OCI-LY3 (cell line): ENCODE measurements around the gene ATP1A1.

Experiments
- H2AFZ ChIP-seq: fragments of 200-600, 300-600 bp; shearing (Covaris generic); 2 replicates; pipeline ENCODE4 v1.6.0; 2014; ENCODE audit warnings: antibody characterized with exemption, low read depth, low read length
- H3K27ac ChIP-seq: fragments of 200-600, 300-600 bp; sonication (generic); 2 replicates; pipeline ENCODE4 v1.5.1; 2014; ENCODE audit warnings: mild to moderate bottlenecking, low read length, moderate library complexity, mixed read lengths
- H3K27me3 ChIP-seq: fragments of 200-600, 300-600 bp; sonication (generic); 2 replicates; pipeline ENCODE4 v1.6.1; 2014; ENCODE audit warnings: low read depth, low read length, mixed read lengths
- H3K36me3 ChIP-seq: fragments of 200-600, 300-600 bp; sonication (generic); replicated peaks from 2 replicates; pipeline ENCODE3; 2014; ENCODE audit warnings: low read depth, low read length, mixed read lengths
- H3K4me1 ChIP-seq: fragments of 300-600, 200-600 bp; sonication (generic); 2 replicates; pipeline ENCODE4 v1.6.1; 2014; ENCODE audit warnings: low read length, mixed read lengths
- H3K4me2 ChIP-seq: fragments of 200-600, 300-600 bp; sonication (generic); 2 replicates; pipeline ENCODE4 v1.6.1; 2014; ENCODE audit warnings: low read length, mixed read lengths
- H3K4me3 ChIP-seq: fragments of 300-600, 200-600 bp; sonication (generic); 2 replicates; pipeline ENCODE4 v1.5.1; 2014; ENCODE audit warnings: antibody characterized with exemption, mild to moderate bottlenecking, low read length, moderate library complexity
- H3K79me2 ChIP-seq: fragments of 300-600, 200-600 bp; shearing (Covaris generic); 2 replicates; pipeline ENCODE4 v1.6.1; 2014; ENCODE audit warnings: mild to moderate bottlenecking, low read length, mixed read lengths
- H3K9ac ChIP-seq: fragments of 300-600, 200-600 bp; shearing (Covaris generic); 2 replicates; pipeline ENCODE4 v1.6.0; 2014; ENCODE audit warnings: mild to moderate bottlenecking, low read length, moderate library complexity
- H3K9me3 ChIP-seq: fragments of 200-600, 300-600 bp; shearing (Covaris generic); 2 replicates; pipeline ENCODE4 v1.6.1; 2014; ENCODE audit warnings: low read length, mixed read lengths; ENCODE audit not compliant: insufficient read depth
- H4K20me1 ChIP-seq: fragments of 200-600, 300-600 bp; sonication (generic); 2 replicates; pipeline ENCODE4 v1.6.1; 2016; ENCODE audit warnings: low read length, mixed read lengths; ENCODE audit not compliant: insufficient read depth
- CTCF ChIP-seq: fragments of 200-600, 300-600 bp; sonication (generic); IDR thresholded peaks from 2 replicates; pipeline ENCODE4 v1.5.1; 2014; ENCODE audit warnings: antibody characterized with exemption, low read length, low read depth
- EZH2phosphoT487 ChIP-seq: fragments of 200-600 bp; shearing (Covaris generic); IDR thresholded peaks from 2 replicates; pipeline ENCODE4 v1.6.1; 2018; ENCODE audit warnings: antibody characterized with exemption, mixed run types, low read depth

ATP1A1 gene

GRCh38 chr1:116403496-116404136 lies 30.6 kb downstream of the ATP1A1 start:
- no peak overlapping the region for H2AFZ ChIP-seq
- no peaks in the 10 kb centered on the region for H4K20me1 ChIP-seq
- no peak overlapping the region for H3K27ac ChIP-seq
- no peaks in the 10 kb centered on the region for H3K4me1 ChIP-seq
- peaks cover 77% of the 10 kb centered on the region for H3K36me3 ChIP-seq
- H3K27me3 ChIP-seq = no peaks in the 10 kb centered on the region
- TF ChIP-seq CTCF (no peak), EZH2phosphoT487 (no peak)
- H3K79me2 ChIP-seq = no peaks in the 10 kb centered on the region
- no peak overlapping the region for H3K4me3 ChIP-seq
- no peaks in the 10 kb centered on the region for H3K9me3 ChIP-seq
- H3K9ac ChIP-seq = no peak overlapping the region
- H3K4me2 ChIP-seq = no peak overlapping the region

- H2AFZ ChIP-seq = no peak overlapping the region
- no peak for TF ChIP-seq EZH2phosphoT487
- no peak for TF ChIP-seq CTCF
- no peaks in the 10 kb centered on the region for H4K20me1 ChIP-seq
- no peak overlapping the region for H3K9ac ChIP-seq
- H3K4me1 ChIP-seq = no peaks in the 10 kb centered on the region
- no peaks in the 10 kb centered on the region for H3K27me3 ChIP-seq
- H3K9me3 ChIP-seq = no peaks in the 10 kb centered on the region
- H3K27ac ChIP-seq = no peak overlapping the region
- peaks cover 66% of the 10 kb centered on the region for H3K36me3 ChIP-seq
- no peaks in the 10 kb centered on the region for H3K79me2 ChIP-seq
- H3K4me3 ChIP-seq = no peak overlapping the region
- H3K4me2 ChIP-seq = no peak overlapping the region
Measured at GRCh38 chr1:116404699-116405098, 31.7 kb downstream of the ATP1A1 start.

DNA sequence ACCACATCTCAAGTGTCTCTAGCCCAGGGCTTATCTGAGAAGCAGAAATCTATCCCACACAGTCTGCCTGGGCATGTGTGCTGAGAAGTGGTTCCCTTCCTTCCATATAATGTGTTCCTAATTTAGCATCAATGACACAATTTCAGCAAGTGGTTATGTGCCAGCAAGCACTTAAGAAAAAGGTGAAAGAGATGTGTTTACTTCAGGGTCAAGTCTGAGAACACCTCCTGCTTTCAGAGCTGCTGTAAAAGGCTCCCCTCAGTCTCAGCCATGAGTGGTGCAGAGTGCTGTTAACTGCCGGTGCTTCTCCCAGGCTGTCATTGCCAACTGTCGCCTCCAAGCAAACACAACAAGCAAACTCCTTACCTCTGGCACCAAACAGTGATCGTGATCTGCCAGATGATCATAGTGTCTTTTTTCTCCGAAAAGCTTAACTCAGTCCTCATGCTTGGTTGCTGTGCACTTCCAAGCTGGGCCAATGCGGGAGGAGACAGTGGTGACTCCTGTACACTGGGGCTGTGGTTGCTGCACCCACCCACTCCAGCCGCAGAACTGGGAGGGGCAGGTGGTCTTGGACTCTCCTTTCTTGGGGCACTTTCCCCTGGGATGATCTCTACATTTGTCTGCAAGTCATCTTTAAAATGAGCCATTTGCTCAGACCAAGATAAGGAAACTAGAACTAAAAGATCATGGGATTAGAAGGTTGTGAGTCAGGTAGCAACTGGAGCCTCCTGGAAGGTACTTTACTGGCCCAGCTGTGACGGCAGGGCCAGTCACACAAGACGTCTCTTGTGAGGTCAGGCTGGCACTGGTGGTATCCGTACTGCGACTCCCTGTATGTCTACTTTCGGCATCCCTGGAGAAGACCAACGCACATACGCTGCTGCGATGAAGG lies 32.4 kb downstream of the ATP1A1 start:
- Histone ChIP-seq H3K9me3 (no peaks in the 10 kb centered on the region), H3K9ac (no peak overlapping the region), H3K36me3 (peaks cover 58% of the 10 kb centered on the region), H4K20me1 (no peaks in the 10 kb centered on the region), H3K4me3 (no peak overlapping the region), H3K79me2 (no peaks in the 10 kb centered on the region), H3K4me1 (no peaks in the 10 kb centered on the region), H3K27ac (no peak overlapping the region), H3K4me2 (no peak overlapping the region), H2AFZ (no peak overlapping the region), H3K27me3 (no peaks in the 10 kb centered on the region)
- TF ChIP-seq CTCF (no peak), EZH2phosphoT487 (no peak)

DNA sequence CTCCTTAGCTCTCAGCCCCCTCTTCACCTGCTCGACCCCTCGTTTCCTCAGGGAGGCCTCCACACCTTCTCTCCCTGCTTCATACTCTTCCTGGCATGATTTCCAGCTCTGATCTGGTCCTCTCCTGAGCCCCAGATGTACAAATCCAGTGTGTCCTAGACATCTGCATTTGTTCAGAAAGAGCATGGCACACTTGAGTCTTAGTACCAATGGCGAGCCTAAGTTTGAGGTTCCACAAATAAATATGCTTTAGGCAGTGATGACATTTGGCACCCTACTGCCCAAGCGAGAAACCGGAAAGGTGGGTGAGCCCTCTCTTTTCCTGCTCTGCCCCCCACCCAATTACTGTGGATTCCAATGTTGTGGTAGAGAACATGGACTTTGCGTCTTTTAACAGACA lies 34.0 kb downstream of the ATP1A1 start:
- H3K4me1 ChIP-seq = no peaks in the 10 kb centered on the region
- no peak overlapping the region for H2AFZ ChIP-seq
- H3K27ac ChIP-seq = no peak overlapping the region
- no peak for TF ChIP-seq CTCF
- no peak for TF ChIP-seq EZH2phosphoT487
- H3K9ac ChIP-seq = no peak overlapping the region
- no peaks in the 10 kb centered on the region for H4K20me1 ChIP-seq
- H3K79me2 ChIP-seq = no peaks in the 10 kb centered on the region
- H3K27me3 ChIP-seq = no peaks in the 10 kb centered on the region
- no peak overlapping the region for H3K4me3 ChIP-seq
- H3K36me3 ChIP-seq = peaks cover 44% of the 10 kb centered on the region
- H3K9me3 ChIP-seq = no peaks in the 10 kb centered on the region
- no peak overlapping the region for H3K4me2 ChIP-seq
